Measurements from ENCODE around the gene HOXD10. TPM values are rescaled to one million over a fixed set of nuclear protein-coding genes. Genes with fewer than 3 reads are reported as not detected.

HOXD10 gene
- total and polyA plus RNA-seq, 2 of the 13 experiments (the other 11 are each of a cell fraction or from before 2014, with no cell fraction given) = not detected

DNA sequence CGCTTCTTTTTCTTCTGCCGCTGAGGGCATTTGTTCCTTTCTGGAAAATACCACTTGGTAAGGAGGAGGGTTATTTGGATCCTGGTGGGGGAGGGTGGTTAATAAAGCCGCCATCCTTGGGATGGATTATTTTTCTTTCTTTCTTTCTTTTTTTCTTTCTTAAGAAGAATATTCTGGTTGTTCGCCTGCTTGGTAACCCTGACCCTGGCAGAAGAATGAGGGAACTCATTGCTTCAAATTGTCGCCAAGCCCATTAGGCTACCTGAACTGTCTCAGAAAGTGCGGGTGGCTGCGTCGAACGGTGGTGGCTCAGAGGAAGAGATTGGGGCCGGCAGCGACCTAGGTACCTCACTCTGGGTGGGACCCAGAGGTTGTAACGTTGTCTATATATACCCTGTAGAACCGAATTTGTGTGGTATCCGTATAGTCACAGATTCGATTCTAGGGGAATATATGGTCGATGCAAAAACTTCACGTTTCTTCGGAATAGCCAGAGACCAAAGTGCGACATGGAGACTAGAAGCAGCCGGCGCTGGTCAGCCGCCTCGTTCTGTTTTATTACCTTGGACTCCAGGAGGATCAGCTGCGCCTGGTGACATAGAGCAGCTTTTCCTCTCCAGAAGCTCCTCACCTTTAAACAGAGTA, 33.5 kb downstream of the HOXD10 start:
- FAIRE-seq = no peak
- Histone ChIP-seq H3K27ac (ENCODE audit: extremely low read length, insufficient read depth, low read length) (no peak overlapping the region), H3K9ac (ENCODE audit: insufficient read depth, low read depth, low read length) (no peak overlapping the region), H3K36me3 (replicated peaks in 1 of 2; ENCODE audit: control insufficient read depth in 1 of 2, insufficient read depth in 2 of 2, low read length in 2 of 2) (no peaks in the 10 kb centered on the region), H3K79me2 (ENCODE audit: insufficient read depth, low read length) (no peaks in the 10 kb centered on the region), H3K4me1 (ENCODE audit: insufficient read depth, low read length) (peaks cover 25% of the 10 kb centered on the region), H3K4me3 (replicated peaks in 1 of 3; ENCODE audit: insufficient read depth in 1 of 3, low read depth in 2 of 3, low read length in 3 of 3) (no peak overlapping the region; a peak in 1 of 6 replicates), H3K9me3 (ENCODE audit: low read length) (no peaks in the 10 kb centered on the region), H2AFZ (ENCODE audit: low read length) (no peak overlapping the region), H3K27me3 (ENCODE audit: control insufficient read depth in 1 of 2, insufficient read depth in 2 of 2, low read length in 2 of 2) (peaks cover 19 to 92% of the 10 kb centered on the region in 2 experiments), H4K20me1 (ENCODE audit: insufficient read depth, low read length) (no peaks in the 10 kb centered on the region), H3K4me2 (ENCODE audit: low read depth, low read length) (peak overlapping the region; percentile 37)
- no TSS peak for BruUV-seq (replicated peaks)
- WGBS (ENCODE audit: low lambda C conversion rate) = 39% methylated on average over 24 of the region's 24 CpGs
- no peak for DNase-seq (ENCODE audit: low spot score)
- TF ChIP-seq ZNF124 (CRISPR knock-in tag; IDR thresholded peaks at IDR 0.05) (no peak), CBX2 (IDR thresholded peaks at IDR 0.05; ENCODE audit: low read depth, low read length) (peak; percentile 78), CBX2 (CRISPR knock-in tag; IDR thresholded peaks at IDR 0.05; ENCODE audit: low read depth) (no peak)
- in situ Hi-C loops (cut with HindIII; ENCODE audit: extremely low pct_ligation_motif_present, low pct_unique_long_range_greater_than_20kb) = no loop called here
- ChIA-PET CTCF (ENCODE audit: low intra/inter-chr PET ratio, low total read pairs) (no interaction called here), POLR2A (no interaction called here)
- no peak for ATAC-seq
- intact Hi-C loops (cut with micrococcal nuclease; ENCODE audit: unreplicated experiment) = no loop called here

DNA sequence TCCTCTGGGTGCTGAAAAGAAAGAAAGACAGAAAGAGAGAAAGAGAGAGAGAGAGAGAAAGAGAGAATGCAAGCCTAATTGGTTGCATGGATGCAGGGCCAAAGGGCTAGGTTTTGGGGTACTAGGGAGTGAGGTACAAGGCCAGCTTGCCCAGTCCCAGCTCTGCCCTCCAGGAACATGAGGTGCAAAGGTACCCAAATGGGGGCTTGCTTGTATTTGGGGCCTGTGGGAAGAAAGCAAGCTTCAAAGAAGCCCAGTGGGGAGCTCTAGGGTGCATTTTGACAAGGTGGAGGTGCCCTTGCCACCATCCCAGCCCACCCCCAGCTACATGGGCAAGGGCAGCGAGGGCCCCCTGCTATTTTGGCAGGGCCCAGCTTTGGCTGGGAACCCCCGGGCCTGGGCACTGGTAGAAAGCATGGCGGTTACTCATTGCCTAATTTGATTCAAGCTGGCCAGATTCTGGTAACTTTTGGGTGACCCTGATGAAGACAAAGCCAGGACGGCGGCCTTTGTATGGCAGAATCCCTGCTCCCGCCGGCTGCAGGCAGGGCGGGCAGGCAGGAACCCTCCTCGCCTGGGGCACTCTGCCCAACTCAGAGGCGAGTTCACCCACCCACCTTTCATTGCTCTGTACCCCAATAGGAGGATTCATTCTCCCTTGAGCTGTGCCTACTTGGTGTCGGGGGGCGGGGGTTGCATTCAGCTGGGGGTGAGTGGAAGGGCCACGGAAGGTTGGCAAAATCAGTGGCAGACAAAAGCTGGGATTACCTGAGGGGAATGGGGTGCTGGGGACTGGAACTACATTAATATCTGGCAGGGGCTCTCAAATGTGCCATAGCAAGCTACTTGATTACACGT, 34.2 kb downstream of the HOXD10 start:
- no TSS peak for BruUV-seq (replicated peaks)
- H4K20me1 ChIP-seq (ENCODE audit: insufficient read depth, low read length) = no peaks in the 10 kb centered on the region
- ATAC-seq = no peak
- H3K9me3 ChIP-seq (ENCODE audit: low read length) = no peaks in the 10 kb centered on the region
- ChIA-PET POLR2A (no interaction called here), CTCF (ENCODE audit: low intra/inter-chr PET ratio, low total read pairs) (no interaction called here)
- H3K4me1 ChIP-seq (ENCODE audit: insufficient read depth, low read length) = peaks cover 25% of the 10 kb centered on the region
- no peak overlapping the region for H3K4me3 ChIP-seq (replicated peaks in 1 of 3; ENCODE audit: insufficient read depth in 1 of 3, low read depth in 2 of 3, low read length in 3 of 3)
- DNase-seq (ENCODE audit: low spot score) = no peak
- H3K4me2 ChIP-seq (ENCODE audit: low read depth, low read length) = no peak overlapping the region
- TF ChIP-seq HNRNPL (IDR thresholded peaks at IDR 0.05; ENCODE audit: low read depth, low read length) = 0 out of 2 replicates have a peak, but pooled peaks have one; percentile 53
- TF ChIP-seq, protein P1, sequence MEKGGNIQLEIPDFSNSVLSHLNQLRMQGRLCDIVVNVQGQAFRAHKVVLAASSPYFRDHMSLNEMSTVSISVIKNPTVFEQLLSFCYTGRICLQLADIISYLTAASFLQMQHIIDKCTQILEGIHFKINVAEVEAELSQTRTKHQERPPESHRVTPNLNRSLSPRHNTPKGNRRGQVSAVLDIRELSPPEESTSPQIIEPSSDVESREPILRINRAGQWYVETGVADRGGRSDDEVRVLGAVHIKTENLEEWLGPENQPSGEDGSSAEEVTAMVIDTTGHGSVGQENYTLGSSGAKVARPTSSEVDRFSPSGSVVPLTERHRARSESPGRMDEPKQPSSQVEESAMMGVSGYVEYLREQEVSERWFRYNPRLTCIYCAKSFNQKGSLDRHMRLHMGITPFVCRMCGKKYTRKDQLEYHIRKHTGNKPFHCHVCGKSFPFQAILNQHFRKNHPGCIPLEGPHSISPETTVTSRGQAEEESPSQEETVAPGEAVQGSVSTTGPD (CRISPR knock-in tag; IDR thresholded peaks at IDR 0.05) = no peak
- TF ChIP-seq, protein P2, sequence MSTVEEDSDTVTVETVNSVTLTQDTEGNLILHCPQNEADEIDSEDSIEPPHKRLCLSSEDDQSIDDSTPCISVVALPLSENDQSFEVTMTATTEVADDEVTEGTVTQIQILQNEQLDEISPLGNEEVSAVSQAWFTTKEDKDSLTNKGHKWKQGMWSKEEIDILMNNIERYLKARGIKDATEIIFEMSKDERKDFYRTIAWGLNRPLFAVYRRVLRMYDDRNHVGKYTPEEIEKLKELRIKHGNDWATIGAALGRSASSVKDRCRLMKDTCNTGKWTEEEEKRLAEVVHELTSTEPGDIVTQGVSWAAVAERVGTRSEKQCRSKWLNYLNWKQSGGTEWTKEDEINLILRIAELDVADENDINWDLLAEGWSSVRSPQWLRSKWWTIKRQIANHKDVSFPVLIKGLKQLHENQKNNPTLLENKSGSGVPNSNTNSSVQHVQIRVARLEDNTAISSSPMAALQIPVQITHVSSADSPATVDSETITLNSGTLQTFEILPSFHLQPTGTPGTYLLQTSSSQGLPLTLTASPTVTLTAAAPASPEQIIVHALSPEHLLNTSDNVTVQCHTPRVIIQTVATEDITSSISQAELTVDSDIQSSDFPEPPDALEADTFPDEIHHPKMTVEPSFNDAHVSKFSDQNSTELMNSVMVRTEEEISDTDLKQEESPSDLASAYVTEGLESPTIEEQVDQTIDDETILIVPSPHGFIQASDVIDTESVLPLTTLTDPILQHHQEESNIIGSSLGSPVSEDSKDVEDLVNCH (CRISPR knock-in tag; IDR thresholded peaks at IDR 0.05) = no peak
- TF ChIP-seq, protein P3, sequence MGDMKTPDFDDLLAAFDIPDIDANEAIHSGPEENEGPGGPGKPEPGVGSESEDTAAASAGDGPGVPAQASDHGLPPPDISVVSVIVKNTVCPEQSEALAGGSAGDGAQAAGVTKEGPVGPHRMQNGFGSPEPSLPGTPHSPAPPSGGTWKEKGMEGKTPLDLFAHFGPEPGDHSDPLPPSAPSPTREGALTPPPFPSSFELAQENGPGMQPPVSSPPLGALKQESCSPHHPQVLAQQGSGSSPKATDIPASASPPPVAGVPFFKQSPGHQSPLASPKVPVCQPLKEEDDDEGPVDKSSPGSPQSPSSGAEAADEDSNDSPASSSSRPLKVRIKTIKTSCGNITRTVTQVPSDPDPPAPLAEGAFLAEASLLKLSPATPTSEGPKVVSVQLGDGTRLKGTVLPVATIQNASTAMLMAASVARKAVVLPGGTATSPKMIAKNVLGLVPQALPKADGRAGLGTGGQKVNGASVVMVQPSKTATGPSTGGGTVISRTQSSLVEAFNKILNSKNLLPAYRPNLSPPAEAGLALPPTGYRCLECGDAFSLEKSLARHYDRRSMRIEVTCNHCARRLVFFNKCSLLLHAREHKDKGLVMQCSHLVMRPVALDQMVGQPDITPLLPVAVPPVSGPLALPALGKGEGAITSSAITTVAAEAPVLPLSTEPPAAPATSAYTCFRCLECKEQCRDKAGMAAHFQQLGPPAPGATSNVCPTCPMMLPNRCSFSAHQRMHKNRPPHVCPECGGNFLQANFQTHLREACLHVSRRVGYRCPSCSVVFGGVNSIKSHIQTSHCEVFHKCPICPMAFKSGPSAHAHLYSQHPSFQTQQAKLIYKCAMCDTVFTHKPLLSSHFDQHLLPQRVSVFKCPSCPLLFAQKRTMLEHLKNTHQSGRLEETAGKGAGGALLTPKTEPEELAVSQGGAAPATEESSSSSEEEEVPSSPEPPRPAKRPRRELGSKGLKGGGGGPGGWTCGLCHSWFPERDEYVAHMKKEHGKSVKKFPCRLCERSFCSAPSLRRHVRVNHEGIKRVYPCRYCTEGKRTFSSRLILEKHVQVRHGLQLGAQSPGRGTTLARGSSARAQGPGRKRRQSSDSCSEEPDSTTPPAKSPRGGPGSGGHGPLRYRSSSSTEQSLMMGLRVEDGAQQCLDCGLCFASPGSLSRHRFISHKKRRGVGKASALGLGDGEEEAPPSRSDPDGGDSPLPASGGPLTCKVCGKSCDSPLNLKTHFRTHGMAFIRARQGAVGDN (CRISPR knock-in tag; IDR thresholded peaks at IDR 0.05) = 0 out of 2 replicates have a peak, but pooled peaks have one; percentile 6
- FAIRE-seq = no peak
- 14% methylated on average over 8 of the region's 14 CpGs for WGBS (ENCODE audit: low lambda C conversion rate)
- H3K27ac ChIP-seq (ENCODE audit: extremely low read length, insufficient read depth, low read length) = no peak overlapping the region
- no peak overlapping the region for H2AFZ ChIP-seq (ENCODE audit: low read length)
- no peaks in the 10 kb centered on the region for H3K36me3 ChIP-seq (replicated peaks in 1 of 2; ENCODE audit: control insufficient read depth in 1 of 2, insufficient read depth in 2 of 2, low read length in 2 of 2)
- intact Hi-C loops (cut with micrococcal nuclease; ENCODE audit: unreplicated experiment) (no loop called here), in situ Hi-C loops (cut with HindIII; ENCODE audit: extremely low pct_ligation_motif_present, low pct_unique_long_range_greater_than_20kb) (no loop called here)
- H3K27me3 ChIP-seq (ENCODE audit: control insufficient read depth in 1 of 2, insufficient read depth in 2 of 2, low read length in 2 of 2) = peaks cover 20 to 92% of the 10 kb centered on the region in 2 experiments
- H3K79me2 ChIP-seq (ENCODE audit: insufficient read depth, low read length) = no peaks in the 10 kb centered on the region
- H3K9ac ChIP-seq (ENCODE audit: insufficient read depth, low read depth, low read length) = no peak overlapping the region

All from HepG2 (cell line).